PFSK-1 (cell line): ENCODE results near the gene CSRNP2.

Source experiments
- FOXP2 ChIP-seq: optimal IDR thresholded peaks from 2 replicates; pipeline ENCODE3; 2011; ENCODE audit warnings: borderline replicate concordance, control low read depth, inconsistent platforms; ENCODE audit not compliant: insufficient read depth; ENCODE audit errors: extremely low read length, extremely low read depth
- POLR2AphosphoS5 ChIP-seq: IDR thresholded peaks from 2 replicates; pipeline ENCODE4 v1.6.1; 2012; ENCODE audit warnings: low read depth, mild to moderate bottlenecking, control low read depth, low read length, moderate library complexity
- SIN3A ChIP-seq: IDR thresholded peaks from 2 replicates; pipeline ENCODE4 v1.6.1; 2012; ENCODE audit warnings: mild to moderate bottlenecking, low read length, moderate library complexity, borderline replicate concordance; ENCODE audit not compliant: insufficient read depth
- TAF1 ChIP-seq: IDR thresholded peaks from 2 replicates; pipeline ENCODE4 v1.6.1; 2012; ENCODE audit warnings: low read length, control low read depth, borderline replicate concordance; ENCODE audit not compliant: insufficient read depth
- TF ChIP-seq, protein P1 (sequence below), 2 experiments: IDR thresholded peaks; 2 replicates each; pipeline versions ENCODE4 v1.6.1 to v1.8.0; 2011 to 2012; ENCODE audit warnings: low read depth in 2 of 2, low read length in 2 of 2, control low read depth in 1 of 2, inconsistent platforms in 1 of 2, mild to moderate bottlenecking in 1 of 2, moderate library complexity in 1 of 2; ENCODE audit not compliant: insufficient read depth in 1 of 2

DNA sequence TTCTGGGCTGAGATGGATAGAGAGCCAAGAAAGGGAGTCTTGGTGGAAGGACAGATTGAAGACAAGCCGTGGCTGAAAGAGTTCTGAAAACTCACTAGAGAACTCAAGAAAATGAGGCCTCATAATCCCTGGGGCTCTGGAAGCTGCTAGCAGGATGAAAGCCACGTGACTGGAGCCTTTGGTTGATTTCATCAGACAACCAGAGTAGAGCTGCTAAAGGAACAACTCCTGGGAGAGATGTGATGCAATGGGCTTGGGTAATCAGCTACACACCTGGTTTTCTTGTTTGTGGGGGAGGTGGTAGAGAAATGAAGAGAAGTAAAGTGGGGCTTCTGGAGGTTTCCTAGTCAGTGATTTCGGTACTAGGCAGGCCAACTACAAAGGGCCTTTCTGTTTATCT lies 13.4 kb downstream of the CSRNP2 start:
- no peak for TF ChIP-seq POLR2AphosphoS5
- TF ChIP-seq, protein P1, sequence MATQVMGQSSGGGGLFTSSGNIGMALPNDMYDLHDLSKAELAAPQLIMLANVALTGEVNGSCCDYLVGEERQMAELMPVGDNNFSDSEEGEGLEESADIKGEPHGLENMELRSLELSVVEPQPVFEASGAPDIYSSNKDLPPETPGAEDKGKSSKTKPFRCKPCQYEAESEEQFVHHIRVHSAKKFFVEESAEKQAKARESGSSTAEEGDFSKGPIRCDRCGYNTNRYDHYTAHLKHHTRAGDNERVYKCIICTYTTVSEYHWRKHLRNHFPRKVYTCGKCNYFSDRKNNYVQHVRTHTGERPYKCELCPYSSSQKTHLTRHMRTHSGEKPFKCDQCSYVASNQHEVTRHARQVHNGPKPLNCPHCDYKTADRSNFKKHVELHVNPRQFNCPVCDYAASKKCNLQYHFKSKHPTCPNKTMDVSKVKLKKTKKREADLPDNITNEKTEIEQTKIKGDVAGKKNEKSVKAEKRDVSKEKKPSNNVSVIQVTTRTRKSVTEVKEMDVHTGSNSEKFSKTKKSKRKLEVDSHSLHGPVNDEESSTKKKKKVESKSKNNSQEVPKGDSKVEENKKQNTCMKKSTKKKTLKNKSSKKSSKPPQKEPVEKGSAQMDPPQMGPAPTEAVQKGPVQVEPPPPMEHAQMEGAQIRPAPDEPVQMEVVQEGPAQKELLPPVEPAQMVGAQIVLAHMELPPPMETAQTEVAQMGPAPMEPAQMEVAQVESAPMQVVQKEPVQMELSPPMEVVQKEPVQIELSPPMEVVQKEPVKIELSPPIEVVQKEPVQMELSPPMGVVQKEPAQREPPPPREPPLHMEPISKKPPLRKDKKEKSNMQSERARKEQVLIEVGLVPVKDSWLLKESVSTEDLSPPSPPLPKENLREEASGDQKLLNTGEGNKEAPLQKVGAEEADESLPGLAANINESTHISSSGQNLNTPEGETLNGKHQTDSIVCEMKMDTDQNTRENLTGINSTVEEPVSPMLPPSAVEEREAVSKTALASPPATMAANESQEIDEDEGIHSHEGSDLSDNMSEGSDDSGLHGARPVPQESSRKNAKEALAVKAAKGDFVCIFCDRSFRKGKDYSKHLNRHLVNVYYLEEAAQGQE (IDR thresholded peaks at IDR 0.05; ENCODE audit: insufficient read depth in 1 of 2, low read depth in 2 of 2, low read length in 2 of 2) = no peak
- no peak for TF ChIP-seq SIN3A
- no peak for TF ChIP-seq TAF1
- no peak for TF ChIP-seq FOXP2
